Activated gamma-delta T cell treated with Interleukin-2 at 50 U/mL for 16 hours (primary cell): Measurements from ENCODE around the gene DLK1.

Experiments used
- DNase-seq: peaks from one replicate; pipeline ENCODE4 v3.0.0-alpha.2; 2020

The DLK1 gene

DNA sequence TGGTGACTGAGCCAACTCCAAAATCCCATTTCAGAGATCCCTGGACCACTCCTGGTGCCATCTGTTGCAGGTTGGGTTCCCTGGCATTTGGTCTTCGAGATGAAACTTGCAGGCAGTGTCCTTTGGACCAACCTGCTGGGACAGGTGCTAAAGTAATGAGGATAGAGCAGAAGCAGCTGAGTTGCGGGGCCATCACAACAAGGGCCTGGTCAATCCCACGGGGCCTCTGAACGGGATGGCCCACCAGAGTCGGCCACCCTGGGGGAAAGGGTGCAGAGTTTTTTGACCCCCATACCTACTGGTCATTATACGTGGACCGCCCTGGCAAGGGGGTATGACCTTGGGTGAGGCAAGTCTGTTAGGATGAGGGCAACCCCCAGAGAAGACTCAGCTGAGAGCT is 39.3 kb downstream of the DLK1 start:
- no peak for DNase-seq

DNA sequence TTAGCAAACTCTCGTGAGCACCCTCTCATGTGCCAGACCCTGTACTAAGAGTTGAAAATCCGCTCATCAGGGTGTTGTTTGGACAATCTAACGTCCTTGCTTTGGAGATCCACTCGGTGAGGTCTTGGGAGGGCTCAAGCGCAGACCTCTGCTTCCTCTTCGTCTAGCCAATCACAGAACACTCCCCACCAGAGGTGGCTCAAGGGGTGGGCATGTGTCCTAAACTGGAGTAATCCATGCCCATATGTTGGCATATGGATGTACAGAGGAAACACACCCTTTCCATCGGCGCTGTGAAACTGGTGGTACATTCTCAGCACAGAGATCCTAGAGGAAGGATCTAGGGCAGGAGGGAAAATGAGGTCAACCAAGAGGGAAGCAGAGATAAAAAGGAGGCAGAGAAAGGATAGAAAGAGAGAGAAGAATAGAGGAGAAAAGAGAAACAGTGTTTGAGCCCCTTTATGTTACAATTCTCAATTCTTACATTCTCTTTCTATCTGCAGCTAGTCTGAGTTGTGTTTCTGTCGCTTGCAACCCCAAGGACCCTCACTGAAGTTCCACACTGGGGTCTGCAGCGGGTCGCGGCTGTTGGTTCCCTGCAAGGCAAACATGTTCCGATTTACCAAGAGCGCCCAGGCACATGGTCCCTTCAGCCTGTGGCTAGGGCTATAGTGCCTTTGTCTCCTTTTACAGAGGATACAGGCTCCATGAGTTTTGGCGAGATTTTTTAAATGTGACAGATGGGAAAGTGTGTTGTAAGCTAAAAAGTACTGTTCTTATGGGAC is 40.5 kb downstream of the DLK1 start:
- DNase-seq, result no peak

DNA sequence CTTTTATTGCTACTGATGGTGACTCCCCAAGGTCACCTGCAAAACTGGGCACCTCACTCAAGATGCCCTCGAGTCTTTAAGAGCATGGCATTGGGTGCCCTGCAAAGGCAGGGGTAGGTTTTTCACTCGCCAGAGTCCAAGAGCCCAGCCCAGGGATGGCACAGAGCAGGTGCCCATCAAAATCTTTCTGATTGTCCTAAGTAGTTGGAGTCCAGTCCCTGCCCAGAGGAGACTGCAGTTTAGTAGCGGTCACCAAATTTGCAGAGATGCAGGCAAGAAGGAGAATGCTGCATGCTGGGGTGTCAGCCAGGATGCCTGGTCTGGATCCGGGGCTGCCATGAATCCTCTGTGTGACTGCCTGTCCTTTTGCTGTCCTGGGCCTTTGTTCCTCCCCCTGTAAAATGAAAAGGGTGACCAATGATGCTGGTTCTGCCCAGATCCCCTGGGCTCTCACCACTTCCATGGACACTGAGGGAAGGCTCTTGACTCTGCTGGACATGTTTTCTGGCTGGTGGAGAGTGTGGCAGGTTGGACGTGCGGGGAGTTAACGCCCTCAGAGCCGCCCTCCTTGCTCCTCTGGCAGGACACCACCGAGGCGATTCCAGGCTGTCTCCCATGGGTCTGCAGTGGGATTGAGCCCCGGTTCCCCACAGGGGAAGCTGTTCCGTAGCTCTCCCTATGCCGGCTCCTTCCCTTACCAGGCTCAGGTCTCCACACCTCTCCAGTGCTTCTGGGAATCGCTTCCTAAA is 41.3 kb downstream of the DLK1 start:
- no peak for DNase-seq

DNA sequence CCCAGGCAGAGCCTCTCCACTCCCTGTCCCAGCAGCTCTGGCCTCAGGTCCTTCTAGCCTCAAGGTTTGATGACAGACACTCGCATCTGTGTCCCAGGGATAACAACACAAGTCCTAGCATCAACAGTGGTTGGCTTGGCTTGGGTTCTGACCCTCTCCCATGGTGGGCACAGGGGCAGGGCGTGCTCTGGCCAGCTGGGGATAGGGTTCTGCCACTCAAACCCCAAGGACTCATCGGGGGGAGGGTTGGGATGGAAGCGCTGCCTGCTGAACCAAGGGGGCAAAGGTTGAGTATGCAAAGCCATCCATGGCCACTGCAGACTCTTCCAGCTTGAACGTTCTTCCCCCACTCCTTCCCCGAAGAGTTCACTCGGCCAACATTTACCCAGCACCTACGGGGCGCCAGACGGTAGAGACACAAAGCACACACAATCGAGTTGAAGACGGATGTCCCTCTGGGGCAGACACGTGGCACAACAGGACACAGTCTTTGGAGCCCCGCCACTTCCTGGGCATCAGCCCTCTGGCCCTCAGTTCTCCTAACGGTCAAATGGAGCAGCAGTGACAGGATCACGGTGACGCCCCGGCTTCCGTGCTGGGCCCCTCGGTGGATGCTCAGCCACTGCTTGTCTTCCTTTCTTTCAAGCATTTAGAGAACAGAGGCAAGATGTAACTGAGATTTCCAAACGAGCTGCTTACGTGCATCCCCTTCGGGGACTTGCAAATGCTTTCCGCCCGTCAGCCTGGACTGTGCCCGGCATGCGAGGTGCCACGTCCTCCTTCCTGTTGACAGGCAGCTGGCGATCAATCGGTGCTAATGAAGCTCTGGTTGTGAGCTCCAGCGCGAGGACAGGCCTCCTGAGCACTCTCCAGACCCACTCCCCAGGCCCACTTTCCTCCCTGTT is 42.6 kb downstream of the DLK1 start:
- no peak for DNase-seq

DNA sequence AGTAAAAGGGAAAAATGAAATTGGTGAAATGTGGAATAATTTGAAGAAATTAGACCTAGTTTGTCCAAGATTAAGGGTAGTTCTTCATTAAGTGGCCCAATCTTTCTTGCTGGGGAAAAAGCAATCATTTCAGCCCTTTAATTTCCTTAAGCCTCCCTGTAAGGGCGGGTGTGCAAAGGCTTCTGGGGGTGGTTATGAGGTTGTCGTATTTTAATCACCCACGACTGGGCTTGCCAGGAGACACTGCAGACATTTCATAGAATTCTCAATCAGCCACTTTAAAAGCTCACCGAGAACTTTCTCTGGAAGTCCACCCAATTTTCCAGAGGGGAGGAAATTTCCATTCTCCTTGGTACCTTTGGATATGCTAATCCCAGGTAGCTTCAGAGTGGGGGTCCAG is 43.4 kb downstream of the DLK1 start:
- DNase-seq, result no peak

DNA sequence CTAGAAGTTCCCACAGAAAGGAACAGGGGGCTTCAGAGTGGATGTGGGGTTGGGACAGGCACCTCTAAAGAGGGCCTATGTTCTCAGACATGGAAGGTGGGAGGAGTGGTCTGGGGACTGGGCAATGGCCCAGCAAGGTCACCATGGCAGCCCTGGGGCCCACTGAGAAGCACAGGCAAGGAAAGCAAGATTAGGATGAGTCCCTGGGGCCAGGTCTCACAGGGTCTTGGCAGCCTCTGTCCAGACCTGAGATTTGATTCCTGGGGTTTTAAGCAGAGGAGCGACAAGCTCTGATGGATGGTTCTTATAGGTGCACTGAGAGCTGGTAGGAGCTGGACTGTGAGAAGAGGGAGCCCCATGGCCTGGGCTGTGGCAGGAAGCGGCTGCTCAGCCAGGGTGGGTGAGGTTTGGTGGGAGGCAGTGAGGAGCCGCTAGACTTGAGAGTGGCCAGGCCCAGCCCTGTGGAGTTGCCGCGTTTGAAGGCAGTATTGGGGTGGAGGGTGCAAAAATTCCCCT is 44.0 kb downstream of the DLK1 start:
- no peak for DNase-seq

DNA sequence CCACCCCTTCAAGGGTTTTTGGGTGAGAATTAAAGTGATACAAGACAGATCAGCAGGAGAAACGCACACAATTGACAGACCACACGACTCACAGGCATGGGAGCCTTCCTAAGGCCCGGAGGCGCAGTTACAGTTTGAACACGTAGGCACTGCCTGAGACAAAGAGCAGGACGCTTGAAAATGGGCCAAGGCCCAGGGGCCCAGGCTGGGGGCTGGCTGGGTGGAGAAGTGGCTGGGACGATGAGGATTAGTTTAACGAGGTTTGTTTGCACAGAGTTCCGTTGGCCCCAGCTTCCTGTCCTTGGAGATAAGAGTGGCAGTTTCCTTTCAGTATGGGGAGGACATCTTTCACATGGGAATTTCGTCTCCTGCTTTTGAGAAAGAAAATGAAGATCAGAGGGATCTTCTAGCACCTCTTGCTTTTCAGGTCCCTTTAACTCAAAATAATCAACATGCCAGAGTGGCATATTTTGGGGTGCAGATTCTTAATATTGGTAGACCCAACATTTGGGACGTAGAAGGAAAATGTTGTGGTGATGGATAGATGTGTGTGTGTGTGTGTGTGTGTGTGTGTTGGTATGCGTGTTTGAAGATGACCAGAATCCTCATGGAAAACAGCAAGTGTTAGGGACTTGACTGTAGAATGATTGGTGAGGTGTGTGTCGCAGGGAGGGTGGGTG is 44.6 kb downstream of the DLK1 start:
- no peak for DNase-seq

DNA sequence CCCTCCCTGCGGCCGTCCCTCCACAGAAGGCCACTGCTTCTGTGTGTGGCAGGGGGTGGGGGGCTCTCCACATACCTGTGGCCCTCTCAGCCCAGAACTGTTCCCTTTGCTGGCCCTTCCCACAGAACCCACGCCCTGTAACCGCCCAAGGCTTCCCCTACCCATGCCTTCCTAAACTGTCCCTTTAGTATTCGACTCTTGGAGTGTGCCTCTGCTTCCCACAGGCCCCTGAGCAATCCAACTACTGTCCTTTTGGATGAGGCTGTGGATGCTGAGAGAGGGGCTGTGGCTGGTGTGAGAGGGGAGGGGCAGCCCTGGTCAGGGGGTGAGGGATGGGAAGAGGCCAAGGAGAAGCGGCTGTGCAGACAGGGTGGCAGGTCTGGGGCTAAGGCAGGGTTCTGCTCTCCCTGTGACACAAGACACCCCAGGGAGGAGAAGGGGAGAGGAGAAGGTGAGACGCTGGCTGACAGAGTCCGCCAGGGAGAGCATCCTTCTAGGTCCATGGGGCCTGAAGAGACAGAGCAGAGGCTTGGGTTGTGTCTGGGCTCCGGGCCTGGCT is 46.0 kb downstream of the DLK1 start:
- no peak for DNase-seq

DNA sequence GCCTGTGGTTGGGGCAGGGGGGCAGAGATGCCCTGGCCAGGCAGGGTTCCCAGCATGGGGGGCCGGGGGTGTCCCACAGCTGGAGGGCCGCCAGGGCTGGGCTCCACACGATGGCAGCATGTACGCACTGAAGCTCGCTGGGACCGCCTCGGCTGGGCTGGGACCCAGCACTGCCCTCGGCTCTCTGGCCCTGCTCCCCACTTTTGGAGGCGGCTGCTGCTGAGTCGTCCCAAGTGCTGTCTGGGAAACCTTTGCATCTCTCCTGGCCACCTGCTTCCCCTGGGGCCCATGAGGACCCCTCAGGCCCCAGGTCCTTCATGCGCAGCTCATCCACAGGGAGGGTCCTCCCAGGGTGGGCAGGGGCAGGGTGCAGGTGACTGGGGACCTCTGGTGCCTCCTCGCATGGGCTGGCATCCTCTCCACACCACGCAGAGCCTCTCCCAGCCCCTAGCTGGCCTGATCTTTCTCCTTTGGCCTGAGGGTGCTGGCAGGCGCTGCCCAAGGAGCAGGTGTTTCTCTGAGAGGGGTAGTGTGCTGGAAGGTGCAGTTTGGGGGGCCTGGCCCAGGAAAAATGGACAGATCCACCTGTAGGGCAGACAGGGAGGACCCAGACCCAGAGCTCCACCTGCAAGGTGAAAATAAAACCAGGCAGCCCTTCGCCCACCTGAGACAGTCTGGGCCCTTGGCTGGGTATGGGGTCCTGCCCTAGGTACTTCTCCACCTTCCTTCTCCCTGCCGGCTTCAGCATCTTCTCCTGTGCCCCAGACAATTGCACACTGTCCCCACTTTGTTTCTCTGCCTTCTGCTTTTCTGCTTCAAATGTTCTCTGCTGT is 46.9 kb downstream of the DLK1 start:
- DNase-seq, result no peak

DNA sequence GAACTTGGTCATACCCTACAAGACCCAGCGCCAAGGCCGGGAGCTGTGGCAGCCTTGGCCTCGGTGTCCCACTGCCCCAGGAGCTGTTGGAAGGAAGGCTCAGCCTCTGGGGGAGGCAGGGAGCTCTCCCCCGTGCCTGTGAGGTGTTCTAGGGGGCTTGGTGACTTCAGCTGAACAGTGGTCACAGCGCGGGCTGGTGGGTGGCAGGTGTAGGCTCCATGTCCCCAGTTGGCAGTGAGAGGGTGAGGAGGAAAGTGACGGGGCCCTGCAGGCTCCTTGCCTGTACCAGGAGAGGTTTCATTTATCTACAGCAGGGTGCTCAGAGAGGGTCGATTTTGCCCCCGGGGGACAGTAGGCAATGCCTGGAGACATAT is 47.5 kb downstream of the DLK1 start:
- DNase-seq, result no peak

DNA sequence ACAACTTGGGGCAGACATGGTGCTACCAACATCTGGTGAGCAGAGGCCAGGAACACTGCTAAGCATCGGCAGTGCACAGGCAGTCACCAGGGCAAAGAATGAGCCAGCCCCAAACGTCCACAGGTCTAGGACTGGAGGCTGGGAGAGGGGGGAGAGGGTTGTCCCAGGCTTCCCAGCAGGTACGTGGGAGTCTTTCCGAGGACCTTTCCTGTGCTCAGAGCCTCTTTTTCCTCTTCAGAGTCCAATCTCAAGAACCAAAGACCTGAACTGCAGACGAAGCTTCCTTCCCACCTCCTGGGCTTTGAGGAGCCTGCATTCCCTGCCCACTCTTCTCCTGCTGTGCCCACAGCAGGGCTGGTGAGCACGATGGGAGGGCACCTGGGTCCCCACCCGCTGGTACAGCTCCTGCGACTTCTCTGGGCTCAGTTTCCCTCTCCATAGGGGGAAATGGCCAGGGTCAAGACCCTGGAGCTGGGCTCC is 48.7 kb downstream of the DLK1 start:
- no peak for DNase-seq

DNA sequence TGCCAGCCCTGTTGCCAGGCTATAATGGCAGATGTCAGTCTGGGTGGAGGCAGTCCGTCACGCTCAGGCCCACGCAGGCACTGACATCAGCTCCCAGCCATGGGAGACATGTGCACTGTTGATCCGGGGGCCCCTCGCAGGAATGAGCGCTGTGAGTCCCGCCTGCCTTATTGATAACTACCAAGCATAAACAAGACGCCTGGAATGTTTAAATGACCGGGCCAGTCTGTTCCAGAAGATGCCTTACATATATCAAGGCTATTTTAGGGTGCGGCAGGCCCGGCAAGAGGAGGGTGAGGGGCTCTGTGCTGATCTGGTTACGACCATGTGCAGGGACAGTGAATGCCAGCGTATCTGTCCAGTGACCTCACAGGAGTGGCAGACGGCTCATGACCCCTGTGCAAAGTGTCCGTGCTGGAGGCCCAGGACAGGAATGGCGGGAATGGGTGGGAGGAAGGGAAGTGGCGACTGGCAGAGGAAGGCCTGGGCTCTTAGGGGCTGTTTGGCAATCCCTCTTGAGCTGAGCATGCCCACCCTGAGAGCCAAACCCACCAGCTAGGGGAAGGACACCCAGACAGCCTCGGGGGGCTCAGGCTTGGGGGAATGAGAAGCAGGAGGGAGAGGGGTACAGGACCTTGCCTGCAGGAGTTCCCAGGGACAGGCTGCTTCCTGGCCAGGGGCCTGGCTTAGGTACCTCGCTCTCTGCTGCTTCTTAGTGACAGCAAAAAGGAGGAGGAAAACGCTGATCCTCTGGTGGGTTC is 49.3 kb downstream of the DLK1 start:
- no peak for DNase-seq

DNA sequence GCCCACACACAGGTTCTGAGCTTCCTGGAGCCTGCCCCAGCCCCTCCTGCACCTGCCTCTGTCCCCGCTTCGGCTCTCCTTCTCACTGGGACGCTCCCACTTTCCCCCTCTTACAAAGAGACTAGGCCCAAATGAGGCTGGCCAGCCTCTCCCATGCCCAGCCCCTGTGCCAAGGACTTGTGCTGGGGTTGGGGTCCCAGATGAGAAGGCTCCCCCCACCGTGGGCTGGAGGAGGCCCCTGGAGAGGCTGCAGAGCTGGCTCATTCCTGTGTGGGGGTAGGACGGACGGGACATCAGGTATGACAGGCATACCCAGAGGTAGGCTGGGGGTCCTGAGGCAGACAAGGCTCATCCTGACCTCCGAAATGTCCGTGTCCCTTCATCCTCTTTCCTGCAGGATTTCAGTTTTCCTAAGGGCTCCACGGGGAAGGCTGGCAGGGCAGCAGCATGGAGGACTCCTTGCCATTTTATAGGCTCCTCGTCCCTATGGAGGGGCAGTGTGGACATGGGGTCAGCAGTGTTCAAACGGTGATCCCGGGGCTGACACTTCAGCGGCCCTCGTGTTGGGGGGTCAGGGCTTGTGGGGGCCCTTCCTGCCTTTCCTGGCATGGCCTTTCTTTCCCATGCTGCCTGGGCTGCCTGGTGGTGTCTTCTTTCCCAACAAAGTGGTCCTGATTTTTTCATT is 50.1 kb downstream of the DLK1 start:
- no peak for DNase-seq

DNA sequence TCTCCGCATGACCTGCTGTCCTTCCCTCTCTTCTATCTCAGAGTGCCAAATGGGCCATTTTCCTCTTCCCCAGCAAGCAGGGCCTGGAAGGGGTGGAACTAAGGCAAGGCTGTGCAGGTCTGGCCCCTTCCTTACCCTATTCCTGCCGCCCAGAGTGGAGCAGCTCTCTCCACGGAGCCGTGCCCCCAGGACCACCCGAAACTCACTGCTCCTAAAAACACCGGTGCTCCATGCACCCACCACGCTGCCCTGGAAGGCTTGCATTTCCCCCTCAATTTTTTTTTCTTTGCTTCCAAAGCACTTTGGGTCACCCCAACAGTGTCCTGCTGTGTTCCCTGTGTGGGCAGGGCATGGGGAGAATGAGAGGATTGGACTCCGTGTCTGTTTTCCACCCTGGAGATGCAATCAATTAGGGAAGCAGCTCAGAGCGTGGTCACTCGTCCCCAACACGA is 50.7 kb downstream of the DLK1 start:
- no peak for DNase-seq

DNA sequence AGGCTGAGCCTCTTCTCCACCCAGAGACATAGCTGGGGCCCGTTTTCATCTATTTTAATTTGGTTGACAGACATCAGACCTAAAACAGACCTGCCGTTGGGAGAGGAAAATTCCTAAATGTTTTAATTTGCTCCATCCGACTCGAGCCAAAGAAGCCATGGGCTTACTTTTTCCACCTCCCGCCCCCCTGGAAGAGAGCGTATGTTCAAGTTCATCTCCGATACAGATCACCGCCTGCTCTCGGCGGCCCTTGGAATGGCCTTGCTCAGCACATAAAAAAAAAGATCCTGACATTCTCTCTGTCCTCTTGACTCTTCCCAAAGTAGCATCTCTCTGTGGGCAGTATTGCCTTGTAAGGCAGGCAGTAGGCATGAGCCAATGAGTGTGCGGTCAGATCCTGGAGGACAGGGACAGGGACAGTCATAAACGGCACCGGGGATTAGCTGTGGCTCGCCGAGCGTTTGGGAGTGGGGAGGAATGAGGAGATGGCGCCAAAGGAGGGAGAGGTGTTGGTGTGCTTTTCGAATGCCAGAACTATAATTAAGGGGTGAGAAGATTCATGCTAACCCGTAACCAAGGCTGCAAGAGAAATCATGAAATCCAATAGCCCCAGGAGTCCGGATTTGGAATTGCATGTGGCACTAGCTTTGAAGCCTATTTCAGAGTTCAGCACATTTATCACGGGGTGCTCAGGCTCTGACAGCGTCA is 51.3 kb downstream of the DLK1 start:
- DNase-seq, result no peak

DNA sequence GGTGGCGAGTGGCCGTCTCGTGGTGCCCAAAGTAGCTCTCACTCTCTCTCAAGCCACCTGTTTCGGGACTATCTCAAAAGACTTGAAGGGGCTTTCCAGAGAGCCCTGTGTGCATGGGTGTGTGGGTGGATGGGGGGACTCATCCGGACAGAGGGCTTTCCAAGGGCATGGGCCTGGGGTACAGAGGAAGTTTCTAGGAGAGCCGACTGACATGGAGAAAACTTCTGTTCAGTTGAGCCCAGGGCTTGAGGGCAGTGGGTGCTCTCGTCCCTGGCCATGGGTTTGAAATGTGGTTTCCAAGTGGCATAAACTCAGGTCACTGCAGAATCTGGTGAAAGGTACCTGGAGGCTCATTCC is 51.8 kb downstream of the DLK1 start:
- DNase-seq, result no peak

DNA sequence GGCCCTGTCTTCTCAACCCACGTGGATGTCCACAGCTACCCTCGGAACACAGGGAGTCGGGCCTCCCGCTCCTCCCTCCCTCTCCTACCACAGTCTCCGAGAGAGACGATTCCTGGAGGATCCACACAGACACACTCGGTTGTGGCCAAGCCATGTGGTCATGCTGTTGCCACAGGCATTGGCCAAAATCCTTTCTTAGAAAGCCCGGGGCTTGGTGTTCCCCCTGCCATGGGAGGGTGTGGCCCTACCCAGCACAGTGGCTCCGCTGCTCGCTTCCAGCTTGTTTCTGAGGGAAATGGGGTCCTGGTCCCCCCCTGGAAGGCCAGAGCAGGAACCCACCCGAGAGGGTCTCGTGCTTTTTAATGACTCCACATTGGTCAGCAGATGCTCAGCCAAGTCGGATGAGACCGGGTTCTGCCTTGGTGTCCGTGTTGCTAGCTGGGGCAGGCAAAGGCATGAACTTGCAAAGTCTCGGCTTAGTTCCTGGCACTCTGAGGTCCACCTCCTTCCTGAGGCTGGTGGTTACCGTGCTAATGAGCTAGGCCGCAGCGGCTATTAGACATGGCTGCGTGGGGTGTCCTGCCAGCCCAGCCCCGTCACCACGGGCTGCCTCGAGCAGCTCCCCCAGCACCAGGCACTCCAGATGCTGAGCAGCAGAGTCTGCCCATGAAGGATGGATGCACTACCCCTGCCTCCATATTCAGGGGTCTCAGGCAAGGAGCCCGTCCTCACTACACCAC is 52.4 kb downstream of the DLK1 start:
- no peak for DNase-seq

DNA sequence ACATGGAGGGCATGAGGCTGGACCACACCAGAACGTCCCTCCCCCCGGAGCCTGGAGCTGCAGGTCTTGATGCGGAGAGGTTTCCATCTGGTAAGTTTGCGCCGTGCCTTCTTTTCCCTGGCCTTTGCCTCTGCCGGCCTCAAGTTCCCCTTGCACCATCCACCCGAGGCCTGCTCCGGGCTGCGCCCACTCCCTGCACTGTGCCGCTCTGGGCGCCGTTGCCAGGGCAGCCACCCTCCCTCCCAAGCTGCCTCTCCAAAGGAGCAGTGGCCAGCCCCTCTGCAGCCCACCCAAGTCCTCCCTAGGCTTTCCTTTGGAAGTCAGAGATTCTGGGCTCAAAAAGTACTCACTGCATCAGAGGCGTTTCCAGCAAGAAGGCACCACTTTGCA is 53.0 kb downstream of the DLK1 start:
- DNase-seq, result no peak

DNA sequence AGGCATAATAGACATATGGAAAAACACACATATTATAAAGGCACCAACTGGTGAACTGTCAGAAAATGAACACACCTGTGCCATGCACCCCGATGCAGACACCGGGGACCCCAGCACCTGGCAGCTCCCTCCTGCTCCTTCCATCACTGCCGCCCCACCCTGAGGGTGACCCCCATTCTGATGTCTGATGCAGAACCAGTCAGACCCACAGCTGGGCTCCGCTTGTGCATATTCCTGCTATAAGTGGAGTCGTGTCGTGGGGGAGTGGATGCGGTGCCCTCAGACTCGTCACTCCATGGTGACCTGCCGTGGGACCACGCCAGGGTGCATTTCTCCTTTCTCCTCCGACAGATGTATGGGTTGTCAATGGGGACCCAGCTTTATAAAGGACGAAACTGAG is 53.6 kb downstream of the DLK1 start:
- DNase-seq, result no peak
